Measurements from ENCODE around the gene SLC12A7.
"Not testable (repeated sequence)": the region's sequence is repeated elsewhere in the genome, so short reads cannot be mapped to it uniquely, and the experiment has no call there.

DNA sequence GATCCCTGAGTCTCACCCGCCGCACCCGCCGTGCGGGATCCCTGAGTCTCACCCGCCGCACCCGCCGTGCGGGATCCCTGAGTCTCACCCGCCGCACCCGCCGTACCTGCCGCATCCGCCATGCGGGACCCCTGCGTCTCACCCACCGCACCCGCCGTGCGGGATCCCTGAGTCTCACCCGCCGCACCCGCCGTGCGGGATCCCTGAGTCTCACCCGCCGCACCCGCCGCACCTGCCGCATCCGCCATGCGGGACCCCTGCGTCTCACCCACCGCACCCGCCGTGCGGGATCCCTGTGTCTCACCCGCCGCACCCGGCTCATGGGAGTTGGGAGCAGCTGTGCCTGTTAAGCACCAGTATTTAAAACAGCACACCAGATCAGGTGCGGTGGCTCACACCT lies 50.6 kb downstream of the SLC12A7 start:
- not testable (repeated sequence) for TF ChIP-seq POLR2AphosphoS5 (IDR thresholded peaks at IDR 0.05; ENCODE audit: borderline replicate concordance, low read depth, low read length); EZH2 (IDR thresholded peaks at IDR 0.05)

All from SK-N-MC (cell line).